Tibial nerve (tissue), 4 donors: ENCODE measurements around the gene ZDHHC19. TPM values are rescaled to one million over a fixed set of nuclear protein-coding genes. Genes with fewer than 3 reads are reported as not detected.

ENCODE experiments used
- DNase-seq, 2 donors: peaks; one replicate each; pipeline ENCODE4 v3.0.0-alpha.2; 2019; ENCODE audit warnings: low spot score in 2 of 2
- H3K27ac ChIP-seq, 4 donors: fragments of 200-600 bp; sonication (generic) in 3 of 4; one replicate each; pipeline ENCODE4 v1.5.1; 2017 to 2019; ENCODE audit warnings: mild to moderate bottlenecking in 1 of 4
- H3K27me3 ChIP-seq, 2 donors: fragments of 200-600 bp; sonication (generic) in 1 of 2; one replicate each; pipeline versions ENCODE4 v1.5.1 to v1.6.0; 2017 to 2019
- H3K36me3 ChIP-seq, 3 donors: fragments of 200-600 bp; sonication (generic); one replicate each; pipeline ENCODE4 v1.5.1; 2018 to 2019
- H3K4me1 ChIP-seq, 4 donors: fragments of 200-600 bp; sonication (generic) in 3 of 4; one replicate each; pipeline ENCODE4 v1.5.1; 2017 to 2019
- H3K4me3 ChIP-seq, 4 donors: fragments of 200-600 bp; sonication (generic) in 3 of 4; one replicate each; pipeline ENCODE4 v1.5.1; 2017 to 2019; ENCODE audit warnings: mild to moderate bottlenecking in 1 of 4, moderate library complexity in 1 of 4
- H3K9me3 ChIP-seq, 4 donors: fragments of 200-600 bp; sonication (generic) in 3 of 4; one replicate each; pipeline ENCODE4 v1.5.1; 2017 to 2019
- CTCF ChIP-seq, 5 experiments: fragments of 200-600 bp in 3 of 5; fragments of 450-650 bp in 2 of 5; sonication (generic) in 3 of 5; IDR thresholded peaks; one replicate each; pipeline ENCODE4 v1.5.1; 2016 to 2019; ENCODE audit warnings: antibody characterized with exemption in 5 of 5, mild to moderate bottlenecking in 3 of 5, moderate library complexity in 2 of 5
- EP300 ChIP-seq, 2 donors: sonication (generic); formaldehyde crosslinking; IDR thresholded peaks; one replicate each; pipeline ENCODE4 v1.6.1; 2017; ENCODE audit warnings: antibody characterized with exemption in 2 of 2, mild to moderate bottlenecking in 1 of 2
- POLR2A ChIP-seq, 2 donors: fragments of 450-650 bp; IDR thresholded peaks; one replicate each; pipeline ENCODE4 v1.6.1; 2017; ENCODE audit warnings: antibody characterized with exemption in 2 of 2, mild to moderate bottlenecking in 2 of 2, moderate library complexity in 2 of 2
- WGBS, 2 donors: methylation state at CpG; one replicate each; pipeline ENCODE4 v1.1.5; 2018; 5-methylcytosine and 5-hydroxymethylcytosine counted together
- total RNA-seq, 4 donors: library from RNA; depleted of rRNA; stranded (reverse); fragments of >200 nt; gene quantifications; one replicate each; pipeline ENCODE4 v1.1.0, GENCODE V29; 2016

Gene ZDHHC19
- total RNA-seq, 4 donors from 2014 or later: not detected

- no peaks in the 10 kb centered on the region for H3K9me3 ChIP-seq
- H3K27ac ChIP-seq: no peak overlapping the region
- no peaks in the 10 kb centered on the region for H3K27me3 ChIP-seq
- 76 to 78% methylated on average over 14 of the region's 14 CpGs for WGBS, 2 donors
- no peak overlapping the region for H3K4me3 ChIP-seq
- DNase-seq: no peak
- peaks cover 0 to 72% (median 9%) of the 10 kb centered on the region in 3 donors for H3K36me3 ChIP-seq
- peaks cover 0 to 3% (median 0%) of the 10 kb centered on the region in 4 donors for H3K4me1 ChIP-seq
- TF ChIP-seq POLR2A (IDR thresholded peaks at IDR 0.05): no peak
- TF ChIP-seq EP300 (IDR thresholded peaks at IDR 0.05): no peak
- TF ChIP-seq CTCF (IDR thresholded peaks at IDR 0.05): no peak
These were observed 27.7 kb upstream of the ZDHHC19 start for GRCh38 chr3:196238612-196239560.

GRCh38 chr3:196237203-196237602 is 26.0 kb upstream of the ZDHHC19 start:
- WGBS, 2 donors: 80 to 91% methylated on average over 5 of the region's 5 CpGs
- Histone ChIP-seq H3K27me3 (no peaks in the 10 kb centered on the region), H3K4me1 (peaks cover 0 to 3% (median 0%) of the 10 kb centered on the region in 4 donors), H3K9me3 (no peaks in the 10 kb centered on the region), H3K27ac (peak overlapping the region in 1 of 4 donors; percentile 56), H3K36me3 (peaks cover 0 to 69% (median 5%) of the 10 kb centered on the region in 3 donors), H3K4me3 (no peak overlapping the region)
- no peak for DNase-seq
- no peak for TF ChIP-seq CTCF (IDR thresholded peaks at IDR 0.05)
- no peak for TF ChIP-seq POLR2A (IDR thresholded peaks at IDR 0.05)
- TF ChIP-seq EP300 (IDR thresholded peaks at IDR 0.05): no peak

DNA sequence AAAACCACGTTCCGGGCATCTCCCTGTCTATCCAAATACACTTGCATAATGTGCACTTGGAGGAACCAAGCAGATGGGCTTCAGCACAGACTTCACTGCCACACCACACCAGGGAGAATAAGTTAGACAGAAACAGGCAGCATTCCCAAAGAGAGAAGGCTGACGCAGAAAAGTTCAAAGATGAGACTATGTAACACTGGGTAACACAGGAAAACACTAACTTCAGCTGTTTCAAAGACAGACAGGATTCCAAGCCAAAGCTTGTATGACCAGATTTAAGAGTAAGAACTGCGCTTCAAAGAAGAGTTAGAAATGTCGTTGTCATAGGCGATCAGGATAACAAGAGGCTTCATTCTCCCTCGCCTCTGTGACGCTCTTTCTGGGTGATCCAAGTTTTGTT is 25.0 kb upstream of the ZDHHC19 start:
- no peak for TF ChIP-seq CTCF (IDR thresholded peaks at IDR 0.05)
- no peak for TF ChIP-seq EP300 (IDR thresholded peaks at IDR 0.05)
- no peak for TF ChIP-seq POLR2A (IDR thresholded peaks at IDR 0.05)
- Histone ChIP-seq H3K4me1 (peaks cover 0 to 3% (median 0%) of the 10 kb centered on the region in 4 donors), H3K27ac (peak overlapping the region in 2 of 4 donors; percentile 56 to 59), H3K27me3 (no peaks in the 10 kb centered on the region), H3K36me3 (peaks cover 0 to 63% (median 5%) of the 10 kb centered on the region in 3 donors), H3K9me3 (no peaks in the 10 kb centered on the region), H3K4me3 (no peak overlapping the region)
- 60 to 68% methylated on average over 8 of the region's 8 CpGs for WGBS, 2 donors
- peak in 1 of 2 donors; percentile 25 for DNase-seq

GRCh38 chr3:196235452-196236122 is 24.4 kb upstream of the ZDHHC19 start:
- Histone ChIP-seq H3K27ac (peak overlapping the region in 2 of 4 donors; percentile 56 to 59), H3K4me1 (peaks cover 0 to 3% (median 0%) of the 10 kb centered on the region in 4 donors), H3K27me3 (no peaks in the 10 kb centered on the region), H3K9me3 (no peaks in the 10 kb centered on the region), H3K36me3 (peaks cover 0 to 57% (median 5%) of the 10 kb centered on the region in 3 donors), H3K4me3 (no peak overlapping the region)
- DNase-seq: peak in 1 of 2 donors; percentile 26
- TF ChIP-seq POLR2A (IDR thresholded peaks at IDR 0.05) (no peak), EP300 (IDR thresholded peaks at IDR 0.05) (no peak), CTCF (IDR thresholded peaks at IDR 0.05) (no peak)
- 59 to 62% methylated on average over 12 of the region's 12 CpGs for WGBS, 2 donors
